NCI-H446 treated with DMSO at 0.1 percent for 48 hours (cell line): ENCODE measurements around the gene QKI.
"Not testable (repeated sequence)": the region's sequence is repeated elsewhere in the genome, so short reads cannot be mapped to it uniquely, and the experiment has no call there.

Experiments
- DNase-seq: peaks from one replicate; lab custom pipeline; 2025; lab: John Stamatoyannopoulos, UW

QKI gene

DNA sequence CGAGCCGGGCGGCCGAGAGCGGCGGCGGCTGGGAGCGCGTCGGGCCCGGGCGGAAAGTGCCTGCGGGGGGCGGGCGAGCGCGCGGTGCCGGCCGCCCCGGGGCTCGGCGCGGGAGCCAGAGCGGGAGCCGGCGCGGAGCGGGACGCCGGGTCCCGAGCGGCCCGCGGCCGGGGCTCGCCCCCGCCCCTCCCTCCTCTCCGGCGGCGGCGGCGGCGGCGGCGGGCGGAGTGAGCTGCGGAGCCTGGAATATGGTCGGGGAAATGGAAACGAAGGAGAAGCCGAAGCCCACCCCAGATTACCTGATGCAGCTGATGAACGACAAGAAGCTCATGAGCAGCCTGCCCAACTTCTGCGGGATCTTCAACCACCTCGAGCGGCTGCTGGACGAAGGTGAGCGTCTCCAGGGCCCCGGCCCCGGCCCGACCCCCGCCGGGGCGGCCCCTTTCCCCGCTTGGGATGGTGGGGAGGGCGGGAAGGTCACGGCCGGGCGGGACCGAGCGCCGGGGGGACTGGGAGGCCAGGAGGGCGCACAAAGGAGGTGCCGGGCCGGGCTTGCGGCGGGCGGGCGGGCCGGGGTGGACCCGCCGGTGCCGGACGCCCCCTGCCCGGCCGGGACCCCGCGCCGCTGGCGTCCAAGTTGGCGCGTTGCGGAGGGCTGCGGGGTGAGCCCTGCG is 565 bp downstream of the QKI start:
- no peak for DNase-seq

DNA sequence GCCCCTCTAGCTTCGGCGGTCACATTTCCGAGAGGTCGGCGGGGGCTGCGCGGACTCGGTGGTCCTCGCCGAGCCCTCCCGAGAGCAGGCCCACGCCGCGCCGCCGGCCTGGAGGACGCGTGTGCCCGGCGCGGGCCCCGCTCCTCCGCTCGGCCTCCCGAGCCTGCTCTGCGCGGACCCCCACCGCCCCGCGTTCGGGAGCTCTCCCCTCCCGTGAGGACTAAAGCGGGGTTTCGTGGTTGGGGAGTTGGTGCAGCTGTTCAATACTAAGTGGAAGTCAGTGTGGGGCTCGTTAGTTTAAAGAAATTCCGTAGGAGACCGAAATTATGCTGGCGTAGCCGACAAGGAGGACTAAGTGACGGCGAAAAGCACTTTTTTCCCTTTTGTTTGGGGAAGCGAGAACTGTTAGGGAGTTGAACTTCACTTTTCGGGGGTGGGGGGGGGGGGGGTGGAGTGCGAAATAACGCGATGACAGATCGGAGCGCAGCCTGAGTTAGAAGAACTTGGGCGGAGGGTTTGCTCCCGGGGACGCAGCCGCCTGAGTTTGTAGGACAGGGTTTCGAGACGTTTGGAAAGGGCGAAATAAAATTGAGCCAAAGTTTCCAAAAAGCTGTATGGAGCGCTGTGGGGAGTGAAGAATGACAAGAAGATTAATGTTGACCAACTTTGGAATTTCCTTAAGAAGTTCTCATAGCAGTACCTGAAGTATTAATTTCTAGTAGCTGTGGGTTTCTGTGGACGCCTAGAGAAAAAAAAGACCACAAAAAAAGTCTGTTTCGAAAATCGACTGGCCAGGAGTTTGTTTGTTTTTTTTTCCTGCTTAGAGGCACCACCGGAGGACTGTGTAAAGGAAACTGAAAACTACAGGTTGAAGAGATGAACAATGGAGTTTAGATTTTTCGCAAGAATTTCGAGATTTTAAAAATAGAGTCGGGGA is 1.4 kb downstream of the QKI start:
- DNase-seq = no peak

DNA sequence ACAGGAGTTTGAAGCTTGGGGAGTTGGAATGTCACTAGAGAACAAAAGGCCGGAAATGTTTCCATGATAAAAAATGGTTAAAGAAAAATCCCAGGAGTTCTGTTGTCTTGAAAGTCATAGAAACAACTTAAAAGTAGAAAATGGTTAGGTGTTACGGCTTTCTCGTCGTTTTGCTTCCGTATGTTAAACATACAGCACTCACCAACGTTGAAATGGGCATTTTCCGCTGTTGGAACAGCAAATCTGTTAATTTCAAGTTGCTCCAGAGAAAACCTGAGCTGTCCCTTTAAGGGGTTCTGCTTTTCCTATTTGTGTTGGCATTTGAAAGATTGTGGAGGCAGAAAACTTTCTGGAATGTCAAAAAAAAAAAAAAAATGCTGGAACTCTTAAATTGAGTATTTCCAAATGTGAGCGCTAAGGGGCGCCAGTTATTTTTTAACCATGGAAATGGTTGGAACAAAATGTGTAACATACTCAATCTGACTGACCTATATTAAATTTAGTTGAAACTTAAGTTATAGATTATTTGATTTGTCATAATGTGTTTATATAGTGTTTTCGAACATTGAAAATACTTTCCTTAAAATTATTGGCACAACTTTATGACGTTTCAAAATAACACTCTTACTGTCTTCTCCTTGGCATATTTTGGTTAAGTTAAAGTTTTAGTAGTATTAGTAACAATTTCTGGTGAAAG is 2.2 kb downstream of the QKI start:
- DNase-seq = peak; percentile 24

DNA sequence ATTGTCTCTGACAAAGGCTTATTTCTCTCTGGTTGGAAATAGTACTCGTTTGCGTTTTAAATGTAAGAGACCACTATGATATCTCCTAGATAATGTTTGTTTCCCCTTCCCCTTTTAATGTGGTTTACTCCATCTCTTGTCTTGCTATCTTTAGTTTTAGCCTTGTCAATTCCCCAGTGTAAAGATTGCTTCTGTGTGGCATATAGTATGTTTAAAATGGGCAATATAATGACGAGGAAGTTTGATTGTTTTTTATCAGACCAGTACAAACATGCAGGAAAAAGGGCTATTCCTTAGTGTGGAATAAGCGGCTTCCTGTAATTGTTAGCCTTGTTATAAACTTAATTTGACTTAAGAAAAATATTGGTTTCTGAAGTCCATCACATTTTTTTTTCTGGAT is 3.1 kb downstream of the QKI start:
- no peak for DNase-seq

DNA sequence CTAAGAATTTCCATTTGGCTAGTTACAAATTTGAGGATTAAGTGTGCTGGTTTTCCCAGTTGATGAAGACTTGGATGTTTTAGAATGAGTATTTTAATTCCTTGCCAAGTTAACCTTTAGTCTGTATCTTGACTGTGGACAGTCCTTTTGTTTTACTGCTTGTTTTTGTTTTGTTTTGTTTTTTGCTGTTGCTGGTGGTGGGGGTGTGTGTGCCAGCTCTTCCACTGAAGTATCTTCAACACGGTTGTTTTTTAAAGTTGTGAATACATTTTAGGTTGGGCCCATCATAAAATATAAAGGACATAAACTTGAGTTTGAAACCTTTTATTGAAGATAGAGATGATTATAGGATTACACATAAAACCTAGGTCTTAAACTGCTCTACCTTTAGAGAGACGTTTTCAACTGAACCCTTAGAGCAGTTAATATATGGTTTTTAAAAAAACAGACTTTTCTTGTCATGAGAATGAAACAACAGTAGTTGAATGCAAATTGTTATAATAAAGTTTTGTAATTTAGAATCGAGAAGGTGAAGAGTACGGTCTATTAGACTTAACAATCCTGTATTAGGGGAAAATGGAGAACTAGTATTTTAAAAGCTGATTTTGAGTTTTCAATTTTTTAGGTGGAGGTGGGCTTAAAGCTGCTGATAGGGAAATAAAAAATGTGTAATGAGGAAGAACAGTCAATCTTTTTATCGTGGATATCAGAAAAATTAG is 4.0 kb downstream of the QKI start:
- DNase-seq = no peak

DNA sequence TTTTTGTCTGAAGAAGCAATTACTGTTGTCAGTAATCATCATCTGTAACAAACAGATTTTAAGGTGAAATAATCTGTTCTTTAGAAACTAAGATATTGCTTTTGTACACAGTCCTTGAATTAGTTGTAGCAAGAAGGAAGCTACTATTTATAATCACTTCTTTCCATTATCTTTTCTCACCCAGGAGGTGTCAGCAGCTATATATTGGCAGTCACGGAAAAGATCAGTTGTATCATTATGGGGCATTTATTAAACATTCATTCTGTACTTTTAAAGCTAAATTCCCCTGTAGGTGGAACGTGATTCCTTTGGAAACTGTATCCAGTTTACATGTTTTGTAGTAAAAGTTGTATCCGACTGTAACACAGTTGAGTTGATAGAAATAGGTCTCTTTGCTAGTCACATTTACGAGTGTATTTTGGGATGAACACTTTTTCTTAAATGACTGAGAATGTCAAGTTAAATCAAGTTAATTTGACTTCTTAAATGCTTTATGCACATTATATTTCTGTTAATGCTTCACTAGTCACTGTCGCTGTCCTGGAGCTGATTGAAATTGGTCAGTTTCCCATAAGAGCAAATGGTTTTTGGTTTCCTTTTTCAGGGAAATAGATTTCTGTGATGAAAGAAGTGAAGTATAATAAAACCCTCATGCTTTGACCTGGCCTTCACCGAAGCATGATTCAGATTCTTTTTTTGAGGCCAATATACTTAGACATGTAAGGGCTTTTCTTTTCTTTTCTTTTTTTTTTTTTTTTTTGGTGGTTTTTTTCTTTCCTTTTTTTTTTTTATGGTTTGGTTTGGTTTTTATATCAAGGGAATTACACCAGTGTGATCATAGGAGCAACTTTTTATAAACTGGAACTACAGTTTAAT is 5.1 kb downstream of the QKI start:
- DNase-seq = no peak

DNA sequence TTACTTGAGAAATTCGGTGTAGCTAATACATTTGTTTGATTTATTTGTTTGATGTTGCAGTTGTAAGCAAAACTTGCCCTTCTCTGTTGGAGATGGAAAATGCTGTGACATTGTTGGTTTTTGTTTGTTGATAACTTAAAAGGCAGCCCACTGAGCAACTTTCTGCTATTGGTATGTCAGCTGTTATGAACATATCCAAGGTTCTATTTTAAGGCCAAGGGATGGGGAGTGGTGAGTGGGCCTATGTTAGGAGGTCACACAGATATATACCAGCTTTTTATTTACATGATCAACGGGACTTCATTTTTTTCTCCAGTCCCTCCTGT is 5.7 kb downstream of the QKI start:
- no peak for DNase-seq

GRCh38 chr6:163422550-163422949 is 8.0 kb downstream of the QKI start:
- no peak for DNase-seq

DNA sequence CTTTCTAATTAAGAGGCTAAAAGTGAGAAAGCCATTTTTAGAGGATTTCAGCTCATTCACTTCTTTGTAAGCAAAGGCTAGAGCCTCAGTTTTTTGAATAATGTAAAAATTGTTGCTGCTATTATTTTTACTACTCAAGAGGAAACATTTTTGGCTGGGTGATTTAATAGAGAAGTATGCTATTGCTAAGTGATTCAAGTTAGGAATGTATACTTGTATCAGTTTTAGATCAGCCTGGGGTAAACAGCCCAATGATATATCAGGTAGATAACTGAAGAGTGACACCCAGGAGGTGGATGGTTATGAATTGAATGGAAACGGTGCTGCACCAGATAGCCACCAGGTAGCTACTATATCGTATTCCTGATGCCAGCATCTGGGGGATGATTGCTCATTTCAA is 9.2 kb downstream of the QKI start:
- DNase-seq = no peak

DNA sequence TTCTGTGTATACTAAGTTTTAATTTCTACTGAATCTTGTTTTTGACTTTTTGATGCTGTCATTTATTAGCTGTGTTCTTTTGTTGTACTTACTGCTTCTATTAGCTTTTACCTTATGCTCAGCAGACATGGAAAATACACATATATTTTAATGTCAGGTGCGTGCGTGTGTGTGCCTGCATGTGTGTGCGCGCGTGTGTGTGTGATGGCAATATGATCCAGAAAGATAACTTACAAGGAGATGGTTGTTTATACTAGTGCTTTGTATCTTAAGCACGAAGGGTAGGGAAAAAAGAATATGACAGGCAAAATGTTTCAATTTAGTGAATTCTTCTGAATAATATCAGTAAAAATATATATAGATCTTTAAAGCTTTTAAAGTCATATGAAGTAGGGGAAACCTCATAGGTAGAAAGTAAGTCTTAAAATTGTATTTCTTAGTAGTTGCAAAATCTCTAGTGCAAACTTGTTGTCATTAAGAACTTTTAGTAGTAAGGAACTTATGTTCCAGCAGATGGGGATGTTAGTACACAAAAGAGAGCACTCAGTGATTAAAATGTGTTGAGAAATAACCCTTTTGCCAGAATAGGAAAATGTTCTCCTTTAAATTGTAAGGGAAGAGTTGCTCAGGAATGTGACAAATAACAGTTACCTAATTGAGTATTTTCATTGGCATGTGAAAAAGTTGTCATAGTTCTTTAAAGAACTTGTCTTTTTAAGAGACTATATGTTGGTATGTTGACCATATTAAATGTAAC is 13.2 kb downstream of the QKI start:
- DNase-seq = no peak

- DNase-seq = no peak
Observed at GRCh38 chr6:163428373-163428772, 13.9 kb downstream of the QKI start.

GRCh38 chr6:163429858-163430448 is 15.4 kb downstream of the QKI start:
- no peak for DNase-seq

GRCh38 chr6:163432300-163432699 is 17.8 kb downstream of the QKI start:
- no peak for DNase-seq

DNA sequence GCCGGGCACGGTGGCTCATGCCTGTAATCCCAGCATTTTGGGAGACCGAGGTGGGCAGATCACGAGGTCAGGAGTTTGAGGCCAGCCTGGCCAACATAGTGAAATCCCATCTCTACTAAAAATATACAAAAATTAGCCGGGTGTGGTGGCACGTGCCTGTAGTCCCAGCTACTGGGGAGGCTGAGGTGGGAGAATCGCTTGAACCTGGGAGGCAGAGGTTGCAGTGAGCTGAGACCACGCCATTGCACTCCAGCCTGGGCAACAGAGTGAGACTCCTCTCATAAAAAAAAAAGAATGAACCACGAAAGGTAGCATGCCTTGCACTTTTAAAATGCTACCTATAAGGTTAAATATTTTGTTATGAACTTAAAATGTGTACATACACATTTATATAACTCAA is 19.0 kb downstream of the QKI start:
- DNase-seq = not testable (repeated sequence)

- no peak for DNase-seq
Observed at GRCh38 chr6:163435023-163435422, 20.5 kb downstream of the QKI start.

GRCh38 chr6:163436843-163437242 is 22.3 kb downstream of the QKI start:
- DNase-seq = no peak

- no peak for DNase-seq
Observed at GRCh38 chr6:163437466-163437865, 22.9 kb downstream of the QKI start.

DNA sequence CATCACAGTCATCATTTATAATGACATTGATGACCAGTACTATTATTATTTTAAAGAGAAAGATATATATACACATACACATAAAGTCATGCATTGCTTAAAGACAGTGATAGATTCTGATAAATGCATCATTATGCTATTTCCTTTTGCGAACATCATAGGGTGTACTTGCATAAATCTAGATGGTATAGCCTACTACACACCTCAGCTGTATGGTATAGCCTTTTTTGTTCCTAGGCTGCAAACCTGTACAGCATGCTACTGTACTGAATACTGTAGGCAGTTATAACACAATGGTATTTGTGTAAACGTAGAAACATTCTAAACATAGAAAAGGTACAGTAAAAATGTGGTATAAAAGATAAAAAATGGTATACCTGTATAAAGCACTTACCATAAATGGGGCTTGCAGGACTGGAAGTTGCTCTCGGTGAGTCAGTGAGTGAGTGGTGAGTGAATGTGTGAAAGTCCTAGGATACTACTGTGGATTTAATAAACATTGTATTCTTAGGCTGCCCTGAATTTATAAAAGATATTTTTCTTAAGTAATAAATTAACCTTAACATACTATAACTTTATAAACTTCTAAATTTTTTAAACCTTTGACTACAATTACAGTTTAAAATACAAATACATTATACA is 23.9 kb downstream of the QKI start:
- DNase-seq = no peak

- no peak for DNase-seq
Observed at GRCh38 chr6:163438940-163439335, 24.4 kb downstream of the QKI start.

GRCh38 chr6:163439390-163439789 is 24.9 kb downstream of the QKI start:
- not testable (repeated sequence) for DNase-seq
